Astrocyte (in vitro differentiated cells and primary cell): Measurements from ENCODE around the gene ZNF189.

Experiments used
- EZH2 ChIP-seq: IDR thresholded peaks from 2 replicates; pipeline ENCODE4 v1.6.1; 2012; ENCODE audit warnings: mild to moderate bottlenecking, low read length, inconsistent platforms; ENCODE audit not compliant: insufficient read depth
- TF ChIP-seq, protein P1 (sequence below): IDR thresholded peaks from 2 replicates; pipeline ENCODE4 v1.5.1; 2011; ENCODE audit warnings: low read depth, mild to moderate bottlenecking, inconsistent platforms, low read length, moderate library complexity; ENCODE audit not compliant: insufficient read depth

DNA sequence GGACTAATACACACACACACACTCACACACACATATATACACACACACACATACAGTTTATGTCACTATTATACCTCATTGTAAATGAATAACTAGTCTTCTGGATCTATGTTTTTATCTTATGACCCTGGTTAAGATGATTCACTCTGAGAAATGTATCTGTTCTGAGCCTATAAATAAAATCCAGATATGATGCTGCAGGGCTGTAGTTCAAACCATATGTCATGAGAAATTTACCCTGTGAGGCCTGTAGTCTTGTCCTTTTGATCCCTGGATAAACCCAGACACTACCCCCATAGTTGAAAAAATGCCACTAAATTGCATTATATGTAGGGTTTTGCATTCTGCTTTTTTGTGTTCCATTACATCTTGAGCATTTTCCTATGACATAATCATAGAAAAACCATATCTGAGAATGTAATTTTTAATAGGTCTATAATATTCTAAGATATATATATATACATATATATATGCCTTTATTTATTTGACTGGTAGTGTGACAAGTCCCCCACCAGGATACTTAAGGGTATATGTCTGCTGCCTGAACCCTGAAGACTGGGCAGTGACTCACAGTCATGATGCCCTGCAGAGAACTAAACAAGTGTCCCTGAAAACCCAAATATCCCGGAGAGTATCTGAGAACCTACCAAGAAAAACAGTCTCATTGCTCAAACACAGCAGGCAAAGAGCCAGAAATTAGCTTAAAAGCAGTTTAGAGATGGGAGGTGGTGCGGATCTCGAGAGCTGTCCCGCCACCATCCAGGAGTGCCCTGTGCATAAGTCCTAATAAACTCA is 55.3 kb downstream of the ZNF189 start:
- TF ChIP-seq, protein P1, sequence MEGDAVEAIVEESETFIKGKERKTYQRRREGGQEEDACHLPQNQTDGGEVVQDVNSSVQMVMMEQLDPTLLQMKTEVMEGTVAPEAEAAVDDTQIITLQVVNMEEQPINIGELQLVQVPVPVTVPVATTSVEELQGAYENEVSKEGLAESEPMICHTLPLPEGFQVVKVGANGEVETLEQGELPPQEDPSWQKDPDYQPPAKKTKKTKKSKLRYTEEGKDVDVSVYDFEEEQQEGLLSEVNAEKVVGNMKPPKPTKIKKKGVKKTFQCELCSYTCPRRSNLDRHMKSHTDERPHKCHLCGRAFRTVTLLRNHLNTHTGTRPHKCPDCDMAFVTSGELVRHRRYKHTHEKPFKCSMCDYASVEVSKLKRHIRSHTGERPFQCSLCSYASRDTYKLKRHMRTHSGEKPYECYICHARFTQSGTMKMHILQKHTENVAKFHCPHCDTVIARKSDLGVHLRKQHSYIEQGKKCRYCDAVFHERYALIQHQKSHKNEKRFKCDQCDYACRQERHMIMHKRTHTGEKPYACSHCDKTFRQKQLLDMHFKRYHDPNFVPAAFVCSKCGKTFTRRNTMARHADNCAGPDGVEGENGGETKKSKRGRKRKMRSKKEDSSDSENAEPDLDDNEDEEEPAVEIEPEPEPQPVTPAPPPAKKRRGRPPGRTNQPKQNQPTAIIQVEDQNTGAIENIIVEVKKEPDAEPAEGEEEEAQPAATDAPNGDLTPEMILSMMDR: no peak
- no peak for TF ChIP-seq EZH2
